ENCODE measurements around the gene SFXN5.

The SFXN5 gene

GRCh38 chr2:73013936-73014335 lies 57.6 kb downstream of the SFXN5 start:
- H3K9me3 ChIP-seq (ENCODE audit: control insufficient read depth, insufficient read depth, low read depth, low read length) = no peaks in the 10 kb centered on the region
- peaks cover 0 to 7% of the 10 kb centered on the region in 2 experiments; a peak in 2 of 3 replicates for H3K36me3 ChIP-seq (ENCODE audit: control insufficient read depth in 2 of 2, insufficient read depth in 1 of 2, low read length in 2 of 2)
- no peak for TF ChIP-seq KLF8 (tag by site-specific recombination; IDR thresholded peaks at IDR 0.05)
- no peak for TF ChIP-seq ZNF623 (tag by site-specific recombination; IDR thresholded peaks at IDR 0.05)
- TF ChIP-seq ZNF530 (tag by site-specific recombination; IDR thresholded peaks at IDR 0.05; ENCODE audit: low read depth) = no peak
- no peak for TF ChIP-seq ZNF114 (tag by site-specific recombination; IDR thresholded peaks at IDR 0.05)
- no peak for TF ChIP-seq ZNF416 (tag by site-specific recombination; IDR thresholded peaks at IDR 0.05)
- no peak for TF ChIP-seq KLF1 (tag by site-specific recombination; IDR thresholded peaks at IDR 0.05)
- no peak for TF ChIP-seq PATZ1 (tag by site-specific recombination; IDR thresholded peaks at IDR 0.05)
- no peak for TF ChIP-seq ZNF391 (tag by site-specific recombination; IDR thresholded peaks at IDR 0.05; ENCODE audit: borderline replicate concordance, low read depth)
- no peak for TF ChIP-seq ZNF670 (tag by site-specific recombination; IDR thresholded peaks at IDR 0.05; ENCODE audit: low read depth)
- no peaks in the 10 kb centered on the region for H3K4me1 ChIP-seq (ENCODE audit: control insufficient read depth, insufficient read depth, low read length)
- ChIA-PET CTCF (interaction anchor here (0.7 to 0.9 kb wide), 2 partner anchors 21 to 147 kb away, joined by 3 read pairs; no protein-coding TSS in a partner anchor), POLR2A (no interaction called here)
- H3K4me3 ChIP-seq (ENCODE audit: low read depth, low read length) = no peak overlapping the region
- H3K27ac ChIP-seq (ENCODE audit: extremely low read depth, low read depth, low read length) = no peak overlapping the region

DNA sequence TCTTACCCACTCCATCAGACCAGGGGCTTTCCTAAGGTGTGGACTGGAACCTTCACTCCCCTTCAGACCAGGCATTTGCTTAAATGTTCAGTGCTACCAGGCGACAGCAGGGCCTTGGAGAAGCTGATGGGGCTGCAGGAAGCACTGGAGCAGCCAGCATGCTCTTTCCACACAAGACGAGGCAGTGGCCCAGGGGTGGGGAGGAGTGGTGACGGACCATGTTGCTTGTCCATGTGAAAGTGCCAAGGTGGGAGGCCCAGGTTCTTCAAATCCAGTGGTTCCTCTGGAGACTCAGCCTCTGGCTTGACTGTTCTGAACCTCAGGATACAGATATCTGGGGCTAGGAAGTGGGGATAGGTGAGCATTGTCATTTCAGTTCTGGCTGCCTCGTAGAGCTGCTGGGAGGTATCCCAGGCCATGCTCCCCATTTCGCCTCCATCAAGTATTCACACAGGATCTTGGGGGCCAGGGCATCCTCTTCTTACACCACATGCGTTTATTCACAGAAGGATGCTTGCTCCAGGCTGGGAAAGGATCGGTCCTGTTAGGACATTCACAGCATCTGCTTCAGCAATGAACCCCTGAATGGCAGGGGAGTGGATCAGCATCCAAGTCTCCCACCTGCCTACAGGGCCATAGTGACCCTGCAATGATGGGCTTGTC lies 62.2 kb downstream of the SFXN5 start:
- TF ChIP-seq ZNF488 (tag by site-specific recombination; IDR thresholded peaks at IDR 0.05) = no peak
- Histone ChIP-seq H3K36me3 (ENCODE audit: control insufficient read depth in 2 of 2, insufficient read depth in 1 of 2, low read length in 2 of 2) (peaks cover 0 to 12% of the 10 kb centered on the region in 2 experiments; a peak in 1 of 3 replicates), H3K4me1 (ENCODE audit: control insufficient read depth, insufficient read depth, low read length) (no peaks in the 10 kb centered on the region), H3K4me3 (ENCODE audit: low read depth, low read length) (no peak overlapping the region), H3K27ac (ENCODE audit: extremely low read depth, low read depth, low read length) (no peak overlapping the region), H3K9me3 (ENCODE audit: control insufficient read depth, insufficient read depth, low read depth, low read length) (no peaks in the 10 kb centered on the region)
- ChIA-PET CTCF (no interaction called here), POLR2A (no interaction called here)

DNA sequence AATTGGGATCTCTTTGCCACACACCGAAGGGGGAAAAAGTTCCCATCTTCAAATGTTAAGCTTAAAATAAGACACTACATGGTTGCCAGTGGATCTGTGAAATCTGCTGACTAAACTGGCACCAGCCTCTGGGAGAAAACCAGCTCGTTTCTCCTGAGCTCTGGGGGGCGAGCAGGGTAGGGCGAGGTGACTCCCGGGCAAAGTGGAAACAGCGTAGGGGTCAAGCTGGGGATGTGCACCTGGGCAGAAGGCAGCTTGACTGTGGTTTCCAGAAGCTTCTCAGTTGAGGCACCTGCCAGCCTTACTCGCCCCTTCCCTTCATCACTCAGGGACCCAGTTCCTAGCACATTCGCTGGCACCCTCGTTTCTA lies 62.8 kb downstream of the SFXN5 start:
- Histone ChIP-seq H3K36me3 (ENCODE audit: control insufficient read depth in 2 of 2, insufficient read depth in 1 of 2, low read length in 2 of 2) (peaks cover 0 to 12% of the 10 kb centered on the region in 2 experiments; a peak in 1 of 3 replicates), H3K4me3 (ENCODE audit: low read depth, low read length) (no peak overlapping the region), H3K27ac (ENCODE audit: extremely low read depth, low read depth, low read length) (no peak overlapping the region), H3K4me1 (ENCODE audit: control insufficient read depth, insufficient read depth, low read length) (no peaks in the 10 kb centered on the region), H3K9me3 (ENCODE audit: control insufficient read depth, insufficient read depth, low read depth, low read length) (no peaks in the 10 kb centered on the region)
- no peak for TF ChIP-seq ZEB2 (tag by site-specific recombination; IDR thresholded peaks at IDR 0.05)
- TF ChIP-seq HOXC10 (CRISPR knock-in tag; IDR thresholded peaks at IDR 0.05) = no peak
- TF ChIP-seq ZNF791 (tag by site-specific recombination; IDR thresholded peaks at IDR 0.05) = no peak
- TF ChIP-seq WT1 (tag by site-specific recombination; IDR thresholded peaks at IDR 0.05) = no peak
- TF ChIP-seq, protein P1, sequence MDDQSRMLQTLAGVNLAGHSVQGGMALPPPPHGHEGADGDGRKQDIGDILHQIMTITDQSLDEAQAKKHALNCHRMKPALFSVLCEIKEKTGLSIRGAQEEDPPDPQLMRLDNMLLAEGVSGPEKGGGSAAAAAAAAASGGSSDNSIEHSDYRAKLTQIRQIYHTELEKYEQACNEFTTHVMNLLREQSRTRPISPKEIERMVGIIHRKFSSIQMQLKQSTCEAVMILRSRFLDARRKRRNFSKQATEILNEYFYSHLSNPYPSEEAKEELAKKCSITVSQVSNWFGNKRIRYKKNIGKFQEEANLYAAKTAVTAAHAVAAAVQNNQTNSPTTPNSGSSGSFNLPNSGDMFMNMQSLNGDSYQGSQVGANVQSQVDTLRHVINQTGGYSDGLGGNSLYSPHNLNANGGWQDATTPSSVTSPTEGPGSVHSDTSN (CRISPR knock-in tag; IDR thresholded peaks at IDR 0.05) = no peak
- CTCF ChIA-PET = no interaction called here
- POLR2A ChIA-PET = interaction anchor here (1.6 kb wide), 1 partner anchor 11 kb away, joined by 4 read pairs; no protein-coding TSS in a partner anchor

Data from HEK293 (cell line).